Stimulated activated CD8-positive, alpha-beta memory T cell treated with anti-CD3 and anti-CD28 coated beads, Interleukin-4, amount 100 ng/mL, for 24 hours (primary cell): ENCODE measurements around the gene NEK8.

Source experiments
- DNase-seq: peaks from one replicate; pipeline ENCODE4 v3.0.0-alpha.2; 2020; ENCODE audit warnings: low read depth

NEK8 gene

DNA sequence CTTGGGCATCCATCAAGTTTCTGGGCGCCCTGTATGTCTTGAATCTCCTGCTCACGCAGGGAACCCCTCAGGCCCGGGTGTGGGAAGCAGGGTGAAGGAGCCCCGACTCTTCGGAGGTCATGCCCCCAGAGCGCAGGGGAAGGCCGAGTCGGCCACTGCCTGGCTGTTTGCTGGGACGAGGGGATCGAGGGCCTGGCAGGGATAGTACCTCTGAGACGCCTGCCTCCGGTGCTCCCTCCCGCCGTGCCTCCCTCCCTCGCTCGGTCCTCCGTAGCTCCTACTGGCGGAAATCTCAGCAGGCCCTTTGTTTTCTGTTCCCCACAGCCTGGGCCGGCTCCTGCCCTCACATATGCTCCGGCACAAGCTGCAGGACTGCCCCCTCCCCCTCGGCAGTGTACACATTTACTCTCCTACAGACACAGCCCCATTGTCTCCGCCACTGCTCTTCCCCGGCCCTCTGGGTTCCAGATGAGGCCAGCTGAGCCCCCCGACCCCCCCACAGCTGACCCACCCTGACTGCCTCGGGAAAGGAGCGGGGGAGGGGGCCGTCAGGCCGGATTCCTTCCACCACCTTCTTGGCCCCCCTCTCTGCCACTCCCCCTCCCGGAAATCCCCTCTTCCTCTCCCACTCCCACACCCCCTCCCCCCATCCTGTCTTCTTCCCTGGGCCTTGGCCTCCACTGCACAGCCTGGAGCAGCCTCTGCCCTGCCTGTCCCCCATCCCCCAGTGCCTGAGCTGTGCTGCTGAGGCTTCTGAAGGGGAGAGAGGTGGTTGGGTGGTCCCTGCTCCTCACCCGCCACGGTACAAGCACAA lies 16.6 kb downstream of the NEK8 start:
- DNase-seq, result no peak

GRCh38 chr17:28745786-28746411 lies 17.3 kb downstream of the NEK8 start:
- DNase-seq, result no peak

DNA sequence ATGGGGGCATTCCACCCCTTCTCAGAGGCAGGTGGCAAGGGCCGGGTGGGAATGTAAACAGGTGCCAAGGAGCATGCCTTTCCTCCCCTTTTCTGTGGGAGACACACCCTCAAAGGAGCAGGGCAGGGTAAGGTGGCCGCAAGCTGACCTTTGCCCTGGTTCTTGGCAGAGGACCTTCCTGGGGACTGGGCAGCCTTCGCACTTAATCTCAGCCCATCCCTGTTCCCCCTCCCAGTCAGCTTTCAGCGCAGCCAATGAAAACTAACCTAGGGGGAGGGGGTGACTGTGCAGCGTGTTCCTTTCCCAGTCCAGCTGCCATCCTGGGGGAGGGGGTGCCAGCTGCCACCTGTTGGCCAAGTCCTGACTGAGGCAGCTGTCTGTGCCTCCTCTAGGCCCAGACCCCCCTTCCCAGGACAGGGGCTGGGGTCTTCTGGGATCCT lies 18.0 kb downstream of the NEK8 start:
- DNase-seq, result no peak

- DNase-seq, result no peak
These were observed 18.6 kb downstream of the NEK8 start for GRCh38 chr17:28747051-28747691.

DNA sequence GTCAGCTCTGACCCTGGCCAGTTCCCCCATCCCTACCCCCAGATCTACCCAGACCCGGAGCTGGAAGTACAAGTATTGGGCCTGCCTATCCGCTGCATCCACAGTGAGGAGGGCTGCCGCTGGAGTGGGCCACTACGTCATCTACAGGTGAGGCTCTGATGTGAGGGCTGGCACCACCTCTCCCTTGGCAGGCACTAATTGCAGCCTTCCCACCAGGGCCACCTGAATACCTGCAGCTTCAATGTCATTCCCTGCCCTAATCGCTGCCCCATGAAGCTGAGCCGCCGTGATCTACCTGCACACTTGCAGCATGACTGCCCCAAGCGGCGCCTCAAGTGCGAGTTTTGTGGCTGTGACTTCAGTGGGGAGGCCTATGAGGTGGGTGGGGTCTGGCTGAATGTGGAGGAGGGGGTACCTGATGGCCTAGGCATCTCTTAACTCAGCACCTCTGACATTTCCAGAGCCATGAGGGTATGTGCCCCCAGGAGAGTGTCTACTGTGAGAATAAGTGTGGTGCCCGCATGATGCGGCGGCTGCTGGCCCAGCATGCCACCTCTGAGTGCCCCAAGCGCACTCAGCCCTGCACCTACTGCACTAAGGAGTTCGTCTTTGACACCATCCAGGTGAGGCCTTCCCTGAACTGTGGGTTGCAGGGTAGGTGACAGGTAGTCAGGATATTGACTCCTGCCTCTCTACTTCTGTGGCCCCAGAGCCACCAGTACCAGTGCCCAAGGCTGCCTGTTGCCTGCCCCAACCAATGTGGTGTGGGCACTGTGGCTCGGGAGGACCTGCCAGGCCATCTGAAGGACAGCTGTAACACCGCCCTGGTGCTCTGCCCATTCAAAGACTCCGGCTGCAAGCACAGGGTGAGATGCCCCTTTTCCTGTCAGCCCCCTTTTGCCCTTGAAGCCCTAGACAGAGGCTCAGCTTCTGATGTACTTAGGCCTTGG lies 19.5 kb downstream of the NEK8 start:
- no peak for DNase-seq

- DNase-seq, result no peak
These were observed 20.4 kb downstream of the NEK8 start for GRCh38 chr17:28748852-28749515.

DNA sequence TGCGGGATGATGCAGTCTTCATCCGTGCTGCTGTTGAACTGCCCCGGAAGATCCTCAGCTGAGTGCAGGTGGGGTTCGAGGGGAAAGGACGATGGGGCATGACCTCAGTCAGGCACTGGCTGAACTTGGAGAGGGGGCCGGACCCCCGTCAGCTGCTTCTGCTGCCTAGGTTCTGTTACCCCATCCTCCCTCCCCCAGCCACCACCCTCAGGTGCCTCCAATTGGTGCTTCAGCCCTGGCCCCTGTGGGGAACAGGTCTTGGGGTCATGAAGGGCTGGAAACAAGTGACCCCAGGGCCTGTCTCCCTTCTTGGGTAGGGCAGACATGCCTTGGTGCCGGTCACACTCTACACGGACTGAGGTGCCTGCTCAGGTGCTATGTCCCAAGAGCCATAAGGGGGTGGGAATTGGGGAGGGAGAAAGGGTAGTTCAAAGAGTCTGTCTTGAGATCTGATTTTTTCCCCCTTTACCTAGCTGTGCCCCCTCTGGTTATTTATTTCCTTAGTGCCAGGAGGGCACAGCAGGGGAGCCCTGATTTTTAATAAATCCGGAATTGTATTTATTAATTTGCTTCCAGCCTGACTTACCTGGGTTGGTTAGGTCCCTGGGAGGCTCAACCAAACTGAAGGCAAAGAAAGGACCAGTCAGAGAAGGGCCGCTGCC lies 21.1 kb downstream of the NEK8 start:
- DNase-seq, result no peak

DNA sequence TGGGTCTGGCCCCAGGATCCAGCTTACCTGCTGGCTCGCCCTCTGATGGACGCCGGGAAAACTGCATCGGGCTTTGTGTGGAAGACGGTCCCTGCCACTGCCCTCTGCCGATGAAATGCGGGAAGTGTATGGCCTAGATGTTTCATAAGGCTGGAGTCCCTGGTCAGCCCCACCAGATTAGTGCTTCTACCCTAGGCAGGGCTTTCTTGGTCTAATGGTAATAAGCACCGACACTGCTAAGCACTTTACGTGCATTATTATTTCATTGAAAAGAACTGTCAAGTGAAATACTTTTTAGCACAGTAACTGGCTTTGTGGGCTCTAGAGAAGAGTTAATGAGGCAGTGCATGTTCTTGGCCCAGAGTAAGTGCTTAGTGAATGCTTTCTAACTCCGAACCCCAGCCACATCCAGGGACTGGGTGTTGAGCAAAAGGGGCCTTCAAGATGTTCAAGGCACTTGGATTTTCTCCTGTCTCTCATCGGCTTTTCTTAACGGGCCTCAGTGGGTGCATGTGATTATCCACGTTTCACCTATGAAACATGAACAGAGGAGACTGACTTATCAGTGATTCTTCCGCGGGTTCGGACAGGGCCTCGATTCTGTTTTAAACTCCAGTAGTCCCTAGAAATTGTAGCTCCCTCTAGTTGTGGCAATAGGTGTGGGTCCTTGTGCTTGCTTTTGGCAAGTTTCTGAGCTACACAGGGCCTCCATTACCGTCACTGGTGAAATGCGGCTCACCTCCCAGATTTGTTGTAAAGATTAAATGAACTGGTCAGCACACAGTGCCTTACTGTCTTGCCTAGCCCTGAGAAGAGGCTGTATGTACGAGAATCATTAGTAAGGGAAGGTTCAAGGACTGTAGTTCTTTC lies 21.8 kb downstream of the NEK8 start:
- DNase-seq, result peak; percentile 79

DNA sequence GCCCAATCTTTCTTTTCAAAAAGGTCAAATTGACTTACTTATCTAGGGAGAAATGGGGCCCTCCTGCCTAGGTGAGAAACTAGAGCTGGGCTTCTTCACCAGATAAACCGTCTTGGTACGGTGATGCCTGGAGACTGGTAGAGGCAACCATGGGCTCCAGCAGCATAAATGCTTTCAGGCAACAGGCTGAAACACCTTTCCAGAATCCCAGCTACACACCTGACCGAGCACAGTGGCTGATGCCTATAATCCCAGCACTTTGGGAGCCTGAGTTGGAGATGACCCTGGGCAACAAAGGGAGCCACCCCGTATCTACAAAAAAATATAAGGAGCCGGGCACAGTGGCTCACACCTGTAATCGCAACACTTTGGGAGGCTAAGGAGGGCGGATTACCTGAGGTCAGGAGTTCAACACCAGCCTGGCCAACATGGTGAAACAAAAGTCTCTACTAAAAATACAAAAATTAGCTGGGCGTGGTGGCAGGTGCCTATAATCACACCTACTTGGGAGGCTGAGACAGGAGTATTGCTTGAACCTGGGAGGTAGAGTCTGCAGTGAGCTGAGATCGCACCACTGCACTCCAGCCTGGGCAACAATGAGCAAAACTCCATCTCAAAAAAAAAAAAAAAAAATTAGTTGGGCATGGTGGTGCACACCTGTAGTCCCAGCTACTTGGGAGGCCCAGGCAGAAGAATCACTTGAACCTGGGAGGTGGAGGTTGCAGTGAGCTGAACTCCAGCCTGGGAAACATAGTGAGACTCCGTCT lies 23.2 kb downstream of the NEK8 start:
- DNase-seq, result no peak

DNA sequence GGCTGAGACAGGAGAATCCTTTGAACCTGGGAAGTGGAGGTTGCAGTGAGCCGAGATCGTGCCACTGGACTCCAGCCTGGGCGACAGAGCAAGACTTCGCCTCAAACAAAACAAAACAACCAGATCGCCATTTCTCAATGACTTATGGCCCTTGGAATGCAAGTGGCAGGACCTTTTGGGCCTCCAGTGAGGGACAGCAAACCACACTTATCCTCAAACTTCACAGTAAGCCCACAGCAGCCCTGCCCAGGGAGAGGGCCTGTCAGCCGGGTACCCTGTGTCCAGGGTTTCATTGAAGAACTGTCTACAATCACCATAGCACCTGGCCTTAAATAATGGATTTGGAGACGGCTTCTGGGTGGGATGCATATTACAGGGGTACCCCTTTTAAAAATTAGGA lies 26.9 kb downstream of the NEK8 start:
- DNase-seq, result no peak

DNA sequence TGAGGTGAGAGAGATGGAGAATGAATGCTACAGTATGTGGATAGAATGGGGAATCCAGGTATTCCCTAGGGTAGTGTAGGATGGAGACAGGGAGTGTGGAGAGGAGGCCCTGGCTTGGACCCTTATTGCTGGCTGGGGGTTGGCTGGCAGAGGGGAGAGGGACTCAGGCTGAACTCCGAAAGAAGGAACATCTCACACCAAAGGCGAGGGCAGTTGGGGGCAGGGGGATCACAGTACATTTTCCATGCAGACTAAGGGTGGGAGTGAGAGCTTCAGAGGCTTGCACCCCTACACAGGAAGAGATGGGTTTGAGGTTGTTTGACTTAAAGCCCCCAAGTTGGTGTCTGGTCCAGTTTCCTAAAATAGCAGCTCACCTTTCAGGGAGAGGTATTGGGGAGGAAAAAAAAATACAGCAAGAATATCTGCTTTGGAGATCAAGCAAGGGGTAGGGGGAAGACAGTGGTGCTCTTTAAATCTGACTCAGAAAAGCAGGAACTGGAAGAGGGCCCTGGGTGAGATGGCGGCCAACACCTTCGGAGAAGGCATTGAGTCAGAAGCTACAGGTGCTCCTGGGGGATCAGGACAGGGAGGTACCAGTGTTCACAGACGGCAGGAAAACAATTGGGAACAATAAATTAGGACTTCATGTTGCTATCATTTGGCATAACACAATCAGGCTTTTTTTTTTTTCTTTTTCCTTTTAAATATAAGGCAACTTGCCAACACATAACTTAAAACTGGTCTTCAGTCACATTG lies 27.6 kb downstream of the NEK8 start:
- DNase-seq, result no peak

- no peak for DNase-seq
These were observed 30.0 kb downstream of the NEK8 start for GRCh38 chr17:28758411-28759121.

DNA sequence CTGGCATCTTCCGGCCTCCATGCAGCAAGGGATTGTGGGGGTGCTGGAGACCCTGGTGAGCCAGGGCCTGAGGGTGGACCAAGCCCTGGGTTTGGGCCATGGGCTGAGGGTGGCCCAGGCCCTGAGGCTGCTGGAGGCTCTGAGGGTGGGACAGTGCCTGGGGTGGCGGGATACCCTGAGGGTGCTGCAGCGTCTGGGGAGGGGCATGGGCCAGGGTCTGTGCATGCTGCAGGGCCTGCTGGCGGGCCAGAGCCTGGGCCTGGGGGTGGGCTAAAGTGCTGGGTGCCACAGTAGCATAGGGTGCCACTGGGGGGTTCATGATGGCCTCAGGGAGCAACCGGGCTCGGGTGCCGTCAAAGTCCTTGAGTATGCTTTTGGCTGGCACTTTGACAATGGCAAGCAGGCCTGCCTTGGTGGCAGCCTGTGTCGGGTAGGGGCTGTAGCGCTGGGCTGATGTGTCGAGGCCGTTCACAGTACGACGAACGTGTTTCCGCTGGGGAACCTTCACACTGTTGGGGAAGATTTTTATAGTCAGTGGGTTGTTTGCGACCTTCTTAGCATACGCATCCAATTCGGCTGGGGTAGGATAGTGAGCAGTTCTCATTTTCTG lies 30.8 kb downstream of the NEK8 start:
- DNase-seq, result no peak

DNA sequence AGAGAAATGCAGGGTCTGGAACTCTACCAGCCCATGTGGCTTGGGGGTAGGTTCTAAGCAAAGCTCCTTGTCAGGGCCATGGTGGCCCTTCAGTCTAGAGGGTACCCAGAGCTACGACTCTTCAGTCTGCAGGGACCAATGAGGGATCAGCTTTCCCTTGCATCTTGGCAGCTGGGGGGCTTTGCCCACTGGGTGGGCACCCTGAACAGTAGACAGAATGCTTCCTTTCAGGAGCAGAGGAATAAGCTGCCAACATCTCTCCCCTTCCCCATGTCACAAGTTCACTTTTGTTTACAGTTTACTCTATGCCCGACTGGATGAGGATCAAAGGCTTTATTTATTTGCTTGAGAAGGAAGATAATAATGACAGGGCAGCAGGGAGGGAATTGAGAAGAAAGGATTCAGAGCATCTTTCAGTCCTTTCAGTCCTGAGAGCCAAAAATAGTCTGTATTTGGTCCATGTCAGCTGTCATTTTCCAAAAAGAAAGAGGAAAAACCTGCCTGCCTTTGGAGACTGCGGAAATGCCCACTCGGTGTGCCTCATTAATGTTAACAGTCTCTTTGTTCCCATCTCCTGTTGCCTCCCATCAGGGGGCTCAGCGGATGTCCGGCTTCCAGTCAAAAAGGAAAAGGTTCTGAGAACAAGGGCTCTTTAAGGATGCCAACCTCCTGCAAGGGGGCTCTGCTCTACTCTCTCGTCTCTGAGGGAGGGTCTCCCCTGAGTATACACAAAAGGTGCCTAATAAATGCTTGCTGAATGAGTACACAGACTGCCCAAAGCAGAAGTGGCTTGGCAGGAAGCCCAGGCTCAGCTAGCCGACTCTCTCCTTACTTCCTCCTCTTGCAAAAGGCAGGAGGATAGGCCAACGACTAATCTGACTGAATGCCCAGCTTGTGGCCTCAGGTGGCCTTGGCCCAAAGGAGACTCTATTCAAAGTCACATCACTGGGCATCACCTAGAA lies 32.3 kb downstream of the NEK8 start:
- no peak for DNase-seq

GRCh38 chr17:28763137-28763799 lies 34.7 kb downstream of the NEK8 start:
- no peak for DNase-seq
